ENCODE data around the gene PSD4. TPM values are rescaled to one million over a fixed set of nuclear protein-coding genes. Genes with fewer than 3 reads are reported as not detected.
"Not testable (repeated sequence)": the region's sequence is repeated elsewhere in the genome, so short reads cannot be mapped to it uniquely, and the experiment has no call there.

Gene PSD4
- total RNA-seq, 1 donor from 2014 or later: 13.5 TPM

DNA sequence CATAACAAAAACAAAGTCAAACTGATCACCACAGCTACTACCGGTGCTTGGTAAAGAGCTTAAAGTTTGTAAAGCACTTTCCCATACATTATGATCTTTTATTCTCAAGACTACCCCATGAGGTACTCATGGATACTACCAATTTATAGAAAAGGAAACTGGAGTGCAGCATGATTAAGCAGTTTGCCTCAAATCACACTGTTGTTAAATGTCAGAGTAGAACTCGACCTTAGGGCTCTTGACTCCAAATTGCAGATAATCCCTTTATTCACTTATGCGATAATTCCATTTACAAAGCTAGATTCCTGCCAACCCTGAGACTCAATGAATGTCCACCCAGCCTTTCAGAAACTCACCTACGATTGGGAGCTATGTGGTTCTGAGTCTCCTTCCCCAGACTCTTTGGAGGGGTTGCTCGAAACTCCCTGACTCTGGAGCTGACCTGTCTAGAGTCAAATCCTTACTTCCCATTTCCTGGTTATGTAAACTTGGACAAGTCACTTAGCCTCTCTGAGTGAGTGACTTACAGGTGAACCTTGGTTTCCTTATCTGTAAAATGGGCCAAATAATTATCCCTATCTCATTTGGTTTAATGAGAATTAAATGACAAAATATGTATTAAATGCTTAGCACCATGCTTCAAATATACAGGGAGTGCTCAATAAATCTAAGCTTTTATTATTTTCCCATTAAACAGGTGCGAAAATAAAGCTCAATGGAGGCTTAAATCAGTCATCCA lies 47.4 kb downstream of the PSD4 start:
- DNase-seq (ENCODE audit: low read depth): peak; percentile 33

DNA sequence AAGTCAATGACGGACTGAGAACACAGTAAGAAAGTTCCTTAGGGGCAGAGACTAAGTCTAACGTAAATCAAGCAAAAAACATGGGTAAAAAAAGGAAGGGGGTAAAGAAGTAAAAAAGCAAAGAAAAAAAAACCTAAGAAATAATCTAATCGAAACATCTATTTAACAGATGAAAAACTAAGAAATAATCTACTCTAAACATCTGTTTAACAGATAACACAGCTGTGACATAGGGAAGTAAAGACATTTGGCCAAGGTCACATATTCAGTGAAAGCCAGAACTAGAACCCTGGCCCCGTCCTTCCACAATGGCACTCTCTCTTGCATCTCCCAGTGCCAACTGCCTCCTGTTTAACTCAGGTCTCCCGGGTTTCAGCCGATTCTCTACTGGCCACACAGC lies 48.1 kb downstream of the PSD4 start:
- no peak for DNase-seq (ENCODE audit: low read depth)

DNA sequence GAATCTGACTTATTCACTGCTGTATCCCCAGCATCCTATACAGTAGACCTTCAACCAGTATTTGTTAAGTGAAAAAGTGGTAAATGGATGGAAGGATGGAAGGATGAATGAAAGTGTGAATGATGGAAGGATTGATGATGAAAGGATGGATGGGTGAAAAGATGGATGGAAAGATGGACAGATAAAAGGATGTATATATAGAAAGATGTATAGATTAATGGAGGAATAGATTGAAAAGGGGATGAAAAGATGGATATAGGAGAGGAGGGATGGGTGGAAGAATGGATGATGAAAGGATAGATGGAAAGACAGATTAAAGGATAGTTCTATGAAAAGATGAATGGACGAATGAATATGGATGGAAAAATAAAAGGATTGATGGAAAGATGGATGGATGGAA lies 50.0 kb downstream of the PSD4 start:
- no peak for DNase-seq (ENCODE audit: low read depth)

GRCh38 chr2:113224647-113225236 lies 51.0 kb downstream of the PSD4 start:
- DNase-seq (ENCODE audit: low read depth): no peak

DNA sequence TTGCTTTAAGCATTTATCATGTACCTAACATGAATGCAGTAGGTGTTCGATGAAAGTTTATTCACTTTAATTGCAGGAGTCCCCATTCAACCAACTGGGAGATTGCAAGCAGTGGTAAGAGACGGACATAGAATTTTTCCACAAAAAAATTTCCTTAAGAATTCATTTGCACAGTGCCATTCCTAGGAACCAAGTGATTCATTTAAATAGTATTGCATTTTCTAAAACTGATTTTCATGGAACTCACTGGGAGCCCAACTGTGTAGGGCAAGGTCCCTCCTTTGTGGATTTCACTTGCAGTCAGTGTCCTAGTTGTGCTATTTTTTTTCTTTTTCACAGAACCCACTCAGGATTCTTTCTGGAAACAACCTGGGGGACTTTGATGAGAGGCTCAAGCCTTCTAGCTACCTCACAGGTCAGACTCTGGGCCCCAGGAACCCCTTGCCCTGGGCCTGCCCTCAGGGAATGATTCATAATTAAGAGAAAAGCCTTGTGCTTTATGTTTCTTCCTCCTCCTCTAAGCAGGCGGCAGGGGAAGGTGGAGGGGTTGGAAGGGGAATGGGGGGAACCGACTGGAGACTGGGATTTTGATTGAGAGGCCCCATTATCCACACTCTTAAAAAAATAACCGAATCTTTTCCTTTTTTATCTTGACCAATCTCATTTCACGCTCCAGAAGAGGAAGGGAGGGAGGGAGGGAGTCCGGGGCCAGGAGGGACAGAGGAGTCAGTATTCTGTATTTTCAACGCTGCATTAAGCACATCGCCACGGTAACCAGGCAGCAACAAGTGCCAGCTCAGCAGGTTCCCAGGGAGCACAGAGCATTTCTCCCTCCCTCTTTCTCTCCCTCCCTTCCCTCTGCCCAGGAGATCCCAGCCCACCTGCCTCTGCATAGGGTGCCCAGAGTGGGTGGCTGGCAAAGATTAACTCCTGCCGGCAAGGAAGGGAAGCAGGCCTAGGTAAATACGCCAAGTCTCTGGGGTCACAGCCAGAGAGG lies 51.8 kb downstream of the PSD4 start:
- DNase-seq (ENCODE audit: low read depth): peak; percentile 98

- no peak for DNase-seq (ENCODE audit: low read depth)
Observed at GRCh38 chr2:113226462-113226861, 52.7 kb downstream of the PSD4 start.

DNA sequence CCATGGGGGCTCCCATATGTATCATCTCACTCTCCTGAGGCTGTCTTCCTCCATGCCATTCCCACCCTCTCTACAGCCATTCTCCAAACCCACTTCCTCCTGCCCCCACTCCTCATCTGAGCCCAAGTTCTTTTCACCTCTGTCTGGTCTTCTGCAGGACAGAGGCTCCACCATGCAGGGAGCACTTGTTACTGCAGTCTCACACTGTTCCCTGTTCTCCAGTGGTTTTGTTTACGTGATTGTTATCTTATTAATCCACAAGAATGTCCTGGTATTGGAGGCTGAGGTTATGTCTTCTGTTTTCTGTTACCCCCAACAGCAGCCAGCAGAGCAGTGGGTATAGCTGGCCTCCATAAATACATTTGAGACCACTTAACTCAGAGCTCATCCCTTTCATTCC lies 53.5 kb downstream of the PSD4 start:
- DNase-seq (ENCODE audit: low read depth): no peak

DNA sequence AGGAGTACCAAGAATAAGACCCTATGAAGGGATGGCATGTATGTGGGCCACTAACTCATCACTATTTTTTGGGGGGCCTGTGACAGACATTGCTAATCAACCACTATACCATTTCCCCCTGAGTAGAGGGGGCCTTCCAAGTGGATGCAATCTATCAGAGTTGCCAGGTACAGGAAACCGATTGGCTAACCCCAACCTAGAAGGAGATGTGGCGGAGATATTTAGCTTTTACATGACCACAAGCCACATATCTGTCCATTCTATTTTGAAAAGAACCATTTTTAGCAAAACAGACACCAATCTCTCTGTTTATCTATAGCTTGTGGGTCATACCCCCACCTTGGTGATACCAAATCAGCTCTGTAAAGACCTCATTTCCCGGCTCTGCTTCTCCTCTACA lies 53.9 kb downstream of the PSD4 start:
- DNase-seq (ENCODE audit: low read depth): no peak

GRCh38 chr2:113228351-113228750 lies 54.6 kb downstream of the PSD4 start:
- no peak for DNase-seq (ENCODE audit: low read depth)

DNA sequence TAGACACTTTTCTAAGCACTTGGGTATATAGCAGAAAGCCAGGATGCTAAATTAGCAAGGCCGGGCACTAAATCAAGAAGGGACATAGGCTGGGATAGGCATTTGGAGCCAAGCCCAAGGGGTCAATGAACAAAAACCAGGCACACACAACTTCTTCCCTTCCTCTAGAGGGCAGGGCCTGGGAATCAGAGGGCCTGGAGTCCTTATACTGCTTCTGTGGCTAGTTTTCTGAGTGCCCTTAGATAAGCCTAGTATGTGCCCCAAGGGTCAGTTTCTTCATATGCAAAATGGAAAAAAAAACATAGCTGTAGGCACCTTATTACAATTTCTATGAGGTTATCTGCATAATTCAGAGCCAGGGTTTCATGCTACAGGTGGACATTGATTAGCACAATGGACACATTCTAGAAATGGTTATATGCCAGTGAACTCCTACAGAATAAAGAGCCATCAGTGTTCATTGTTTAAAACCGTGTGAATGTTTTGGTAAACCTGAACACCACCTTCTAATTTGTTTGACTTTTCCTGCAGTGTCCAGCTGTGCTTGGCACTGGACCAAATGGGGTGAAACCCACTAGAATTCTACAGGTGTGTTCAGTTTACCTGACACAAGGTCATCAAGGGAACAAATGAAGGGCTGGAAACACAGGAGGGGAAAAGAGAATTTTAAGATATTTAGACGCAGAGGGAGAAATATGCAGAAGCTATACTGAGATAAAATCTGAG lies 55.4 kb downstream of the PSD4 start:
- DNase-seq (ENCODE audit: low read depth): no peak

- no peak for DNase-seq (ENCODE audit: low read depth)
Observed at GRCh38 chr2:113229795-113230194, 56.0 kb downstream of the PSD4 start.

DNA sequence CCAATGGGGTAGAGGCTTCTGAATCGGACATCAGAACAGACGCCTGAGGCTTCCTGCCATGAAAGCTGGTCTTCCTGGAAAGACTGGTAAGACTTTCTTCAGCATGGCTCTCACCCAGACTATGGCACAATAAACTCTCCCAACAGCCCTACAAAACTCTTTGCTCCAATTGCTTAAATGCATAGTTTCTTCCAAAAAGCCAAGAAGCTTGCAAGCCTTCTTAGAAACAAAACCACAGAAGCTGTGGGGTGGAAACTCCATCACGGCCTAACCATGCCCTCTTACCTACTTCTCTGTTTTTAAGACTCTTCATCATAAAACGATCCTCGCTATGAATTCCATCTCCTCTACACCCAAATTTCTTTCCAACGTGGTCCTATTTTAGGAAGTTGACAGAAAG lies 56.8 kb downstream of the PSD4 start:
- DNase-seq (ENCODE audit: low read depth): no peak

DNA sequence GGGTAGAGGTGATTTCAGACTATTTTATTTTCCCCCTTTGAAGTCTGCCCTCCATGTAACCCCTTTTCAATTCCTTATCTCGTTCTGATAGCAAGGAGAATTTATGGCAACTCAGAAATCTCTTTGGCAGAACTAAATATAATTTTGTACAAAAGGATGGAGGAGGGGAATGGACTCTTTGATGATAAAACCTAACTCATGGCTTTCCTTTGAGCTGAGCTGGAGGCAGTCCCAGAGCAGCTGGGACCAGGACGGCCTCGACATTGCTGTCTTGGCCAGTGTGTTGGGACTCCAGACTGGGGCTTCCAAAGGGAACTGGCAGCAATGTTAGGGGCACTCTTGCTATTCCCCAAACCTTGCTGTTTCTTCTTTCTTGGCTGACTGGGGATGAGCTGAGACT lies 57.3 kb downstream of the PSD4 start:
- no peak for DNase-seq (ENCODE audit: low read depth)

GRCh38 chr2:113232123-113232522 lies 58.4 kb downstream of the PSD4 start:
- no peak for DNase-seq (ENCODE audit: low read depth)

GRCh38 chr2:113232740-113233139 lies 59.0 kb downstream of the PSD4 start:
- DNase-seq (ENCODE audit: low read depth): no peak

- DNase-seq (ENCODE audit: low read depth): no peak
Observed at GRCh38 chr2:113233593-113234550, 60.1 kb downstream of the PSD4 start.

GRCh38 chr2:113234721-113235346 lies 61.1 kb downstream of the PSD4 start:
- no peak for DNase-seq (ENCODE audit: low read depth)

- not testable (repeated sequence) for DNase-seq (ENCODE audit: low read depth)
Observed at GRCh38 chr2:113235347-113236226, 61.8 kb downstream of the PSD4 start.

Data from renal cortical epithelial cell (primary cell).